CD4-positive, alpha-beta T cell treated with Interleukin-6 for 4 hours (primary cell): ENCODE results near the gene PTGES2.
A peak's percentile ranks its signal among the peaks of the same experiment; 100 is the strongest.
"Not testable (repeated sequence)": the region's sequence is repeated elsewhere in the genome, so short reads cannot be mapped to it uniquely, and the experiment has no call there.

Experiments used
- DNase-seq: peaks from one replicate; pipeline ENCODE4 v3.0.0-alpha.2; 2020; ENCODE audit warnings: mixed read lengths

Gene PTGES2

DNA sequence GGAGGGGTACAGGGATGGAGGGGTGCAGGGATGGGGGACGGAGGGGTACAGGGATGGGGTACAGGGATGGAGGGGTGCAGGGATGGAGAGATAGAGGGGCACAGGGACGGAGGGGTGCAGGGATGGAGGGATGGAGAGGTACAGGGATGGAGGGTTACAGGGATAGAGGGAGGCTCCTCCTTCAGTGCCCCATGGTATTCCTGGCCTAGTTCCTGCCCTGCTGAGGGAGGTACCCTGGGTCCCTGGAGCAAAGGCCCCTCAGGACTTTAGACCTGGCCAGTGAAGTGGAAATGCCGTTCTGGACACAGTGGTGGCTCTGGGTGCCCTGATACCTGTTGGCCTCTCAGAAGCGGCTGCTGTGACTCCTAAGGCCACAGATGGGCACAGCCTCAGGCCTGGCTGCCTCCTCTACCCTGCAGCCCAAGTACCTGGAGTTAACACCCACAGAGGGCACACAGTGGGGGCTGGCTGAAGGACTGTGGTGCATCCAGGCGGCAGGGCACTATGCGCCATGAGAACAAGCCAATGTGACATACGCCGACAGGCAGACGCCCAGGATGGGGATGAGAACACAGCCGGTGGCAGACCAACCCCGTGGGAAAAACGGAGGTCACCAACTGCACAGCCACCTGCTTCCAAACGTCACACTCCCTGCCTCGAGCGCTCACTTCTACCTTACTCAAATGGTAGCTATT lies 8.4 kb downstream of the PTGES2 start:
- DNase-seq = no peak

DNA sequence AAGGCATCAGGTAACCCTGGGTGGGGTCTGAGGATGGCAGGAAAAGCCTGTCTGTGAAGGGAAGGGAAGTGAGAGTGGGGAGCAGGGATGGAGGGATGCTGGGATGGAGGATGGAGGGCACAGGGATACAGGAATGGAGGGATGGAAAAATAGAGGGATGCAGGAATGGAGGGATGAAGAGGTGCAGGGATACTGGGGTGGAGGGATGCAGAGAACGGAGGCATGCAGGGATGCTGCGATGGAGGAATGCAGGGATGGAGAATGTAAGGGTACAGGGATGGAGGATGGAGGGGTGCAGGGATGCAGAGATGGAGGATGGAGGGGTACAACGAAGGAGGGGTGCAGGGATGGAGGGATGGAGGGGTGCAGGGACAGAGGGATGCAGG lies 9.1 kb downstream of the PTGES2 start:
- no peak for DNase-seq

DNA sequence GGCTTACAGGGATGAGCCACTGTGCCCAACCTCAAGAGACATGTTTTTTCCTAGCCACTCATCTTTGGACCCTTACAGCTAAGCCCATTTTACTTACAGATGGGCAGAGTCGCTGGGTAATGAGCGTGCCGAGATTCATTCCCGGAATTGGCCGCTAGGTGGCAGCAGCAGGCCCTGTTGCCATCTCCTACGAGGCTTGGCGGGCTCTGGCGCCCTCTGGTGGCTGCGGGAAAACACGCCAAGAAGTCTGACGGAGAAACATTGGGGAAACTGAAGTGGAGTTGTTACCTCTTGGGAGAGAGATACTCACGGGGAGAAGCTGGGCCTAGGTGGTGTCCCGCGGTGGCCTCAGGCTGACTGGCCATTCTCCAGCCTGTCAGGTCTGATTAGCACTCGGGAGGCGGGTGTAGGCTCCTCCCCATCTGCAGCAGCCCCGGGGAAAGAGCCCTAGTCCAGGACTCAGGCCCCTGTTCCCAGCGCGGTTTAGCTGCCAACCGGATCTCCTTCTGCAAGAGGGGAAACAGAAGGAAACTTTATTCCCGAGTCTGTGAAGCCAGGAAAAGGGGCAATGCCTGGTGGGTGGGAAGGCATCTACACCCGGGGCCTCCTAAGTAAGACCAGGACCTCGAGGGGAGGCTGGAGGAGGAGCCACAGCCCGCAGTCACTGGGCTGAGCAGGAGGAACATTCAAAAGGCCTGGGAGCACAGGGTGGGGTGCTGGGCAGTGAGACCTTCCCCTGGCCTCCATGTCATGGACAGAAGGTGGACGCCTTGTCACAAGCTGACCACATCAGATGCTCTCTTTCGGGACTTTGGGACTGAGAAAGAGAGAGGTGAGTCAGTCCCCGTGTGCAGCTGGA lies 9.7 kb downstream of the PTGES2 start:
- peak; percentile 98 for DNase-seq

DNA sequence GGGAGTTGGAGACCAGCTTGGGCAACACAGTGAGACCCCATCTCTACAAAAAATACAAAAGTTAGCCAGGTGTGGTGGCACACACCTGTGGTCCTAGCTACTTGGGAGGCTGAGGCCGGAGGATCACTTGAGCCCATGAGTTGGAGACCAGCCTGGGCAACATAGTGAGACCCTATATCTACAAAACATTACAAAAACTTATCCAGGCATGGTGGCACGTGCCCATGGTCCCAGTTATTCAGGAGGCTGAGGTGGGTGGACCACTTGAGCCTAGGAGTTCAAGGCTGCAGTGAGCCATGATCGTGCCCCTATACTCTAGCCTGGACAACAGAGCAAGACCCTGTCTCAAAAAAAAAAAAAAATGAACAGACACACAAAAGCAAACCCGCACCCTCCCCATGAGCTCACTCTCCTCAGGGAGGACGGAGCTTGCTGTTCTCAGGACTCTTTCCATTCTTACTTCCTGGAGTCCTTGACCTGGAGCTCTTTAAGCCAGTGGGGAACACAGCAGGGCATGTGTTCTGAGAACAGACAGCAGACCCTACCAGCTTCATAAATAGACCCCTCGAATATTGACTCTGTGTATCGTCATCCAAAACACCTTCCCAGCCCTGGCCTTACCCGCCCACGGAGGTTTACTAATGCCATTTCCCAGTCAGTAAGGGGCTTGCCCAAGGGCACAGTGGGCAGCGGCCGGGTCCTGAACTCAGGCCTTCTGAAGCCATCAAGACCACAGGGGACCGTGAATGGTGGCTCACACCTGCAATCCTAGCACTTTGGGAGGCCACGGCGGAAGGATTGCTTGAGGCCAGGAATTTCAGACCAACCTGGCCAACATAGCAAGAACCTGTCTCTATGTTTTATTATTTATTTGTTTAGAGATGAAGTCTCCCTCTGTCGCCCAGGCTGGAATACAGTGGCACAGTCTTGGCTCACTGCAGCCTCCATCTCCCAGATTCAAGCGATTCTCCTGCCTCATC lies 11.1 kb downstream of the PTGES2 start:
- no peak for DNase-seq

DNA sequence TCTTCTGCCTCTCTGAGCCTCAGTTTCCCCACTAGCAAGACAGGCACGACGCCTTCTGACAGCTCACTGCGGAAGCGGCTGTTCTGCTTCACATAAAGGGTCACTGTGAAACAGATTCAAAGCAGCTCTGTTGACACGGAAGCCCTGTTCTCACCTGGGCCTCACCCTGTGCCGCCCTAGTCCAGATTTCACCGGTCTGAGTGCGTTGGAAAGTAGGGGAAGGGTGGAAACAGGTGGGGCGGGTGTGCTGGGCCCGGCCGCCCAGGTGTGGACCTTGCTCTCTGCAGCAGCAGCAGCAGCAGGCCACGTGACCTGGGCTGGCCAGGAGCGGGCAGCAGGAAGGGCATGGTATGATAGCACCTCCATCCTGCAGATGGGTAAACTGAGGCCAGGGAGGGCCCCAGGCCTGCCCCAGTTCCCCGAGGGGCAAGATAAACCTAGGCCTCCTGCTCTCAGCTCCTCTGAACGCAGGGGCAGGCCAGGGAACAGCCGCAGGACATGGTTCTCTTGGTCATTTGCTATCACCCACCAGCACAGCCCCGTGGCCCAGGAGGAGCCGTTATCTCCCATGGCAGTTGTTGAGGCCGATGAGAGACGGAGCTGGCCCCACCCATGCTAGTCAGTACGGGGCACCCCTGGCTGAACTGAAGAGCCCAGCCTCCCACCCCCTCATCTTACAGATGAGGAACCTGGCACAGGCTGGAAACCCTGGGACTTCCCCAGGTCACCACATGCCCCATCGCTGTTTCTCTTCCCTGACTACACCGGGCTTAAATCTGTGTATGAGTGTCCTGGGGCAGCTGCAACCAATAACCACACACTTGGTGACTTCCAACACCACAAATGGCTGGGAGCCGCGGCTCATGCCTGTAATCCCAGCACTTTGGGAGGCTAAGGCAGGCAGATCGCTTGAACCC lies 12.1 kb downstream of the PTGES2 start:
- no peak for DNase-seq

DNA sequence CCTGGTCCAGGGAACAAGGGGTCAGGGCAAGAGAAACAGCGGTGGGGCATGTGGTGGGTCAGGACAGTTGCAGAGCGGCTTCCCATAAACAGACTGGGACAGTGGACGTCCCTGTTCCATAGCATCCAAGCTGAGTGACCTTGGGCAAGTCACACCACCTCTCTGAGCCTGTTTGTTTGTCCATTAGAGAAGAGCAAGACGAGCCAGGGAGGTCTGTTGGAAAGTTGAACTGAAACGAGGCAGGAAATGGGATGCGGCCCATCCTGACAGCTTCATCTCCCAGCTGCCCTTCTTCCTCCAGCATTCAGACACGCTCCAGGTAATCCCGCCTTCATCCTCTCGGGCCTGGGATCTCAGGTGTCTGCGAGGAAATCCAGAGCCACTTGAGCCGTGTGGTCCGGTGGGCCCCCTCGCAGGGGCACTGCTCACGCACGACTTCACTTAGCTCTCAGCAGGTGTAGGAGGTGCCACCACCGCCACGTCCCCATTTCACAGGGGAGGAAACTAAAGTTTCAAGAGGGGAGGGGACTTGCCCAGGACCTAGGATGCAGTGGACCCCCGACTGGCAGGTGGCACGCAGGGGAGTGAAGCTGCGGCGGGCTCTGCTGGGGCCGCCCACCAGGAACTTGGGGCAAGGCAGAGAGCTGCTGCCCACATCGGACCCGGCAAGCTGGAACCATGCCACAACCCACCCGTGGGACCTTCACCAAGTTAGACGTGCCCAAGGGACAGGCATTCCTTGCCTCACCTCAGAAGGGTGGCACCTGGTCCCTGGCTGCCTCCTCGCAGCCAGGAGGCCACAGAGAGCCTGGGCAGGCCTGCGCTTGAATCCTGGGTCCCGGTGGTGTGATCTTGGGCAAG lies 13.0 kb downstream of the PTGES2 start:
- DNase-seq = no peak

DNA sequence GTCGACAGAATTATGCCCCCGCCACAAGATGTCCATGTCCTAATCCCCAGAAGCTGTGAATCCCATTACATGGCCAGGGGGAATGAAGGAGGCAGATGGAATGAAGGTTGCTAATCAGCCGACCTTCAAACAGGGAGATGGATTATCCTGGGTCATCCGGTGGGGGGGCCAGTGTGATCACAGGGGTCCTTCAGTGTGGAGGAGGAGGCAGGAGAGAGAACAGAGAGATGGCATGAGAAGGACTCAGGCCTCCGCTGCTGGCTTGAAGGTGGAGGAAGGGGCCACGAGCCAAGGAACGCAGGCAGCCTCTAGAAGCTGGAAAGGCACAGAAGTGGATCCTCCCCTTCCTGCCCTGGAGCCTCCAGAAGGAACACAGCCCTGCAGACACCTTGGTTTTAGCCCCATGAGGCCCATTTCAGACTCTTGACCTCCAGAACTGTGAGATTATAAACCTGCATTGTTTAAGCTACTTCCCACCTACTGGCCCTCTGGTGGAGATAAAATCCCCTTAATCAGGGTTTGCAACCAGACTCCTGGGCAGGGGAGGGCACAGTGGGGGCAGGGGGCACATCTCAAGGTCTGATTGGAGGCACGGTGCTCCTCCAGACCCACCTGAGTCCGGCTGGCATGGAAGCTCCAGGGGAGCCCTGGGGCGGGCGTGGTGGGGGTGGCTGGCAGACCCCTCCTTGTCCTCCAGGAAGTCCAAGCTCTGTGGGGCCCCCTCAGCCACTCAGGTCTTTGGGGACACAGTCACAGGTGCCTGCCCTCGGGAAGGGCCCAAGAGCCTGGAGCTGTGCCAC lies 13.8 kb downstream of the PTGES2 start:
- no peak for DNase-seq

DNA sequence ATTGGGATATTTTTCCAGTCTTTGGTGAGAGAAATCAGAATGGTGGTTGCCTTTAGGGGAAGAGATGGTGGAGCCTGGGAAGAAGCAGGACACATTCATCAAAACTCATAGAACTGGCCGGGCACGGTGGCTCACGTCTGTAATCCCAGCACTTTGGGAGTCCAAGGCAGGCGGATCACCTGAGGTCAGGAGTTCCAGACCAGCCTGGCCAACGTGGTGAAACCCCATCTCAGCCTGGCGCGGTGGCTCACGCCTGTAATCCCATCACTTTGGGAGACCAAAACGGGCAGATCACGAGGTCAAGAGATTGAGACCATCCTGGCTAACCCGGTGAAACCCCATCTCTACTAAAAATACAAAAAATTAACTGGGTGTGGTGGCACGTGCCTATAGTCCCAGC lies 15.8 kb downstream of the PTGES2 start:
- DNase-seq = not testable (repeated sequence)

DNA sequence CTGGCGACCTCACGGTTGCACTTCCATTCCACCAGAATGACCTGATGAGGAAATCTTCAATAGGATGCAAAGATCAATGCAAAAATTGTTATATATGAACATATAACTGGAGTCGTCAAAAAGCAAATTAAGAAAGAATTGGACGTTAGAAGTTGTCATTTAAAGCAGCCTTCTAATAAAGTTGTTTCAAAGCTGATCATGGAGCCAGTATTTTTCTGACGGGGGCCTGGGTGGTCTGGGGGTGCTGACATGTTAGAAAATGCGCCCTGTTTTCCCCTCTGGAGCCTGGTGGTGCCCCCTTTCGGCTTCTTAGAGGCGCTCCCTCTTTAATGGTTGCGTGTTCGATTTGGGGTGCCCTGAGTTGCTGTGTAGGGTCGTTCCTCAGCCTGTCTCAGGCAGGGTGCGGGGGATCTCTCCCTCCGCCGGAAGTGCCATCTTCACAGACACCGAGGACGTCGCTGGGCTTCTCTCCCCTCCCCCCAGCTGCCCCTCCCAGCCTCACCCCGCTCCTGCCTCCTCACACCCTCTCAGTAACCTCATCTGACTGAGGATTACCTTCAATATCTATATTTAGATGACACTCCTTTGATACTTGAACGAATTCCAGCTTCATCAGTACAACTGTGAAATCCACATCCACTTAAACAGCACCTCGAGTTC lies 18.3 kb downstream of the PTGES2 start:
- no peak for DNase-seq

DNA sequence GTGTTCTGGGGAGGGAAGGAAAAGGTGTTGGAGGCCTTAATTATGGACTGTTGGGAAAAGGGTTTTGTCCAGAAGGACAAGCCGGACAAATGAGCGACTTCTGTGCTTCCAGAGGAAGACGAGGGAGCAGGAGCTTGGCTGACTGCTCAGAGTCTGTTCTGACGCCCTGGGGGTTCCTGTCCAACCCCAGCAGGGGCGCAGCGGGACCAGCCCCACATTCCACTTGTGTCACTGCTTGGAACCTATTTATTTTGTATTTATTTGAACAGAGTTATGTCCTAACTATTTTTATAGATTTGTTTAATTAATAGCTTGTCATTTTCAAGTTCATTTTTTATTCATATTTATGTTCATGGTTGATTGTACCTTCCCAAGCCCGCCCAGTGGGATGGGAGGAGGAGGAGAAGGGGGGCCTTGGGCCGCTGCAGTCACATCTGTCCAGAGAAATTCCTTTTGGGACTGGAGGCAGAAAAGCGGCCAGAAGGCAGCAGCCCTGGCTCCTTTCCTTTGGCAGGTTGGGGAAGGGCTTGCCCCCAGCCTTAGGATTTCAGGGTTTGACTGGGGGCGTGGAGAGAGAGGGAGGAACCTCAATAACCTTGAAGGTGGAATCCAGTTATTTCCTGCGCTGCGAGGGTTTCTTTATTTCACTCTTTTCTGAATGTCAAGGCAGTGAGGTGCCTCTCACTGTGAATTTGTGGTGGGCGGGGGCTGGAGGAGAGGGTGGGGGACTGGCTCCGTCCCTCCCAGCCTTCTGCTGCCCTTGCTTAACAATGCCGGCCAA lies 19.1 kb downstream of the PTGES2 start:
- DNase-seq = no peak

DNA sequence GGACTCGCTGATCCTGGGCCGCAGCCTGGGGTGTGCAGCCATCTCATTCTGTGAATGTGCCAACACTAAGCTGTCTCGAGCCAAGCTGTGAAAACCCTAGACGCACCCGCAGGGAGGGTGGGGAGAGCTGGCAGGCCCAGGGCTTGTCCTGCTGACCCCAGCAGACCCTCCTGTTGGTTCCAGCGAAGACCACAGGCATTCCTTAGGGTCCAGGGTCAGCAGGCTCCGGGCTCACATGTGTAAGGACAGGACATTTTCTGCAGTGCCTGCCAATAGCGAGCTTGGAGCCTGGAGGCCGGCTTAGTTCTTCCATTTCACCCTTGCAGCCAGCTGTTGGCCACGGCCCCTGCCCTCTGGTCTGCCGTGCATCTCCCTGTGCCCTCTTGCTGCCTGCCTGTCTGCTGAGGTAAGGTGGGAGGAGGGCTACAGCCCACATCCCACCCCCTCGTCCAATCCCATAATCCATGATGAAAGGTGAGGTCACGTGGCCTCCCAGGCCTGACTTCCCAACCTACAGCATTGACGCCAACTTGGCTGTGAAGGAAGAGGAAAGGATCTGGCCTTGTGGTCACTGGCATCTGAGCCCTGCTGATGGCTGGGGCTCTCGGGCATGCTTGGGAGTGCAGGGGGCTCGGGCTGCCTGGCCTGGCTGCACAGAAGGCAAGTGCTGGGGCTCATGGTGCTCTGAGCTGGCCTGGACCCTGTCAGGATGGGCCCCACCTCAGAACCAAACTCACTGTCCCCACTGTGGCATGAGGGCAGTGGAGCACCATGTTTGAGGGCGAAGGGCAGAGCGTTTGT lies 19.9 kb downstream of the PTGES2 start:
- DNase-seq = no peak

DNA sequence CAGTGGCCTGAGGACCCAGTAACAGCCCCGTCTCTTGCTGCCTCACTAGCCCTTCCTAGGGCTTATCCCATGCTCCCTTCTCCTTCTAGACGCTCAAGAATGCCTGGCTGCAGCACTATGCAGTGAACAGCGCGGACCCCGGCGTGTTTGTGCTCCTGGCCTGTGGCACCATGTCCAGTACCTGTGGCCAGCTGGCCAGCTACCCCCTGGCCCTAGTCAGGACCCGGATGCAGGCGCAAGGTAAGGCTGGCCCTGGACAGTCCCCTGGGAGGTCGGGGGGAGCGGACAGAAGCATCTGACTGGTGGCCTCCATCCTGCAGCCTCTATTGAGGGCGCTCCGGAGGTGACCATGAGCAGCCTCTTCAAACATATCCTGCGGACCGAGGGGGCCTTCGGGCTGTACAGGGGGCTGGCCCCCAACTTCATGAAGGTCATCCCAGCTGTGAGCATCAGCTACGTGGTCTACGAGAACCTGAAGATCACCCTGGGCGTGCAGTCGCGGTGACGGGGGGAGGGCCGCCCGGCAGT lies 20.5 kb downstream of the PTGES2 start:
- DNase-seq = no peak

DNA sequence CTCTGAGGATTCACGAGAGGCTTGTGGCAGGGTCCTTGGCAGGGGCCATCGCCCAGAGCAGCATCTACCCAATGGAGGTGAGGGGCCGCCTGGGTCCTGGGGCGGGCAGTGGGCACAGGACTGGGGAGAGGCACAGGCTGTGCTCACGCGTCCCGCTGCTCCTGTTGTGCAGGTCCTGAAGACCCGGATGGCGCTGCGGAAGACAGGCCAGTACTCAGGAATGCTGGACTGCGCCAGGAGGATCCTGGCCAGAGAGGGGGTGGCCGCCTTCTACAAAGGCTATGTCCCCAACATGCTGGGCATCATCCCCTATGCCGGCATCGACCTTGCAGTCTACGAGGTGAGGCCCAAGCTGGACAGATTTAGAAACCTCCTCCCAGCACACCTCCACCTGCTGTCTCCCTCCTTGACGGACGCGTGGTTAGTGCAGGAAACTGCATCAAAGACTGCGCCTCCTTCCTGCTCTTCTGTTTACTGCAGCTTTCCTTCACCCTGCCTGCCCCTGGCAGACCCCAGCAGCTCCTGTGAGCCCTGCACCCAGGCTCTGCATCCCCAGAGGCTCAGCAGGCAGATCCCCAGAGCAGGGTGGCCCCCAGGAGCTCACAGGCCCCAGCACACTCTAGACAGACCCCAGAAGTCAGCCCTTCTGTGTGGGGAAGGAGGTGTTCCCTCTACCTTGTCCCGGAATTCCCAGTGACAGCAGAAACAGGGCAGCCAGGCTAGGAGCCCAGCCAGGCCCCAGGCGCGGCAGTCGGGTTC lies 21.2 kb downstream of the PTGES2 start:
- DNase-seq = peak; percentile 31

DNA sequence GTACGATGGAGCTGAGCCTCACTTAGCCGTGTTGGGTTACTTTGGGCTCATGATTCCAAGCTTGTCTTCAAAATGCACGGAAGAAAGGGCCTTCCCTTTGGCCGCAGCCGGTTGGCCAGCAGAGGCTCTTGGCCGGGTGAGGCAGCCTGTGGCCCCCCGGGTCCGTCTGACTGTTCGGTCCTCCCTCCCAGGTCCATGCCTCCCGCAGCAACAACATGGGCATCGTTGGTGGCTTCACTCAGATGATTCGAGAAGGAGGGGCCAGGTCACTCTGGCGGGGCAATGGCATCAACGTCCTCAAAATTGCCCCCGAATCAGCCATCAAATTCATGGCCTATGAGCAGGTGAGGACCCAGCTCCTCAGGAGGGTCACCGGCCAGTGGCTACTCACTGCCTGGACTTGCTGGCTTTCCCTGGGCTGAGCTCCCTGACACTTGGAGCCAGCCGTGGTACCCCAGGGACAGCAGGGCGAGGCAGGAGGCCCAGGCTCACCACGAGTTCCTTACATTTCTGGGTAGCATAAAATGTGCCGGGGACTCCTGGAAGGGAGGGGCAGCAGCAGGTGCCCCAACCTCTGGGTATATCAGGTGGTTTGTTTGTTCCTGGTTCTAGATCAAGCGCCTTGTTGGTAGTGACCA lies 21.9 kb downstream of the PTGES2 start:
- DNase-seq = no peak

DNA sequence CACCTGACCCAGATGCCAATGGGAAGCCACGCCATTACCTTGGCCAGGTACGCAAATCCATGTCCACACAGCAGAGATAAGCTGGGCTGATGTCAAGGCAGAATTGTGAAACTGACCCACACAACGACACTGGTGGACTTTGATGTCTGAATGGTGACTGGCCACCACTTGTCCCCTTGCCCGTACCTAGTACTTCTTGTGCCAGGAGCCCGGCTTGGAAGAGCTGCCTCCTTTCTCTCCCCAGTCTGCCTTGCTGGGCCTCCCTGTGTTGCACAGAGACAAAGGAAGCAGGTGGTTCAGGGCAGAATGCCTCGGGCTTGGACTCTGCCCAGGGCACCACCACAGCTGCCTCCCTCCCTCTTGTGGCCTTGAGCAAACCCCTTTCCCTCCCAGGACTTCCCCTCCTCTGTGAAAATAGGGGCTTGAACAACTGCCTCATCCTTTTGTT lies 23.3 kb downstream of the PTGES2 start:
- DNase-seq = no peak

DNA sequence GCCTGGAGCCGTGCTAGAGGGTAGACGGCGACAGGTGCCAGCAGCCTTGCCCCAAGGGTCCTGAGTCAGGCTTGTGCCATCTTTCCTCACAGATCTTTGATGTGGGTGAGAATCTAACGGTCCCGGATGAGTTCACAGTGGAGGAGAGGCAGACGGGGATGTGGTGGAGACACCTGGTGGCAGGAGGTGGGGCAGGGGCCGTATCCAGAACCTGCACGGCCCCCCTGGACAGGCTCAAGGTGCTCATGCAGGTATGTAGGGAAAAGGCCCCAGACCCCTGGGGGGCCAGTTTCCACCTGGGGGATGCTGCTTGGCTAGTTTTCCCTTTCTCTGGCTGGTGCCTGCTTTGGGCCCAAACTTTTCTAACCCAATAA lies 24.0 kb downstream of the PTGES2 start:
- DNase-seq = peak; percentile 69
